Activated naive CD4-positive, alpha-beta T cell treated with anti-CD3 and anti-CD28 coated beads, Interleukin-2, amount 50 U/mL, for 72 hours (primary cell): ENCODE data around the gene ZFX. TPM values are rescaled to one million over a fixed set of nuclear protein-coding genes. Genes with fewer than 3 reads are reported as not detected.

Experiments
- ATAC-seq, 2 donors: fragments of 150-1000 bp; cut with Tn5 transposase; 2 replicates each; pipeline ENCODE4 v1.10.0; 2021; ENCODE audit warnings: mild to moderate bottlenecking in 2 of 2, moderate library complexity in 2 of 2
- DNase-seq, 2 donors: peaks; one replicate each; pipeline ENCODE4 v3.0.0; 2021 to 2022; ENCODE audit warnings: low spot score in 2 of 2
- H3K27ac Mint-ChIP-seq, 2 donors: one replicate each; pipeline ENCODE4 v1.8.0; 2022; ENCODE audit warnings: mild to moderate bottlenecking in 2 of 2, mixed read lengths in 2 of 2
- H3K36me3 Mint-ChIP-seq, 2 donors: one replicate each; pipeline ENCODE4 v1.8.0; 2022; ENCODE audit warnings: mixed read lengths in 2 of 2
- H3K9me3 Mint-ChIP-seq, 2 donors: one replicate each; pipeline ENCODE4 v1.8.0; 2022; ENCODE audit warnings: mixed read lengths in 2 of 2
- total RNA-seq, 2 donors: library from RNA; stranded (reverse); gene quantifications; one replicate each; pipeline ENCODE4 v1.2.3, GENCODE V29; 2022

Gene ZFX
- total RNA-seq, 2 donors from 2014 or later, result 31.7 to 44.8 TPM

- DNase-seq (no peak), ATAC-seq (no peak)
- H3K36me3 Mint-ChIP-seq, result no peaks in the 10 kb centered on the region
- H3K9me3 Mint-ChIP-seq, result no peaks in the 10 kb centered on the region
- no peak overlapping the region for H3K27ac Mint-ChIP-seq
Observed at GRCh38 chrX:24242649-24243175, 93.2 kb downstream of the ZFX start.

GRCh38 chrX:24243188-24243587, 93.7 kb downstream of the ZFX start:
- no peaks in the 10 kb centered on the region for H3K36me3 Mint-ChIP-seq

GRCh38 chrX:24243692-24244091, 94.2 kb downstream of the ZFX start:
- H3K36me3 Mint-ChIP-seq, result no peaks in the 10 kb centered on the region
- H3K27ac Mint-ChIP-seq, result no peak overlapping the region

More at GRCh38 chrX:24243188-24243587, 93.7 kb downstream of the ZFX start:
- ATAC-seq, result no peak
- DNase-seq, result no peak
- H3K9me3 Mint-ChIP-seq, result no peaks in the 10 kb centered on the region
- no peak overlapping the region for H3K27ac Mint-ChIP-seq

GRCh38 chrX:24245202-24245601, 95.7 kb downstream of the ZFX start:
- ATAC-seq (no peak), DNase-seq (no peak)
- H3K9me3 Mint-ChIP-seq, result no peaks in the 10 kb centered on the region
- H3K27ac Mint-ChIP-seq, result no peak overlapping the region
- H3K36me3 Mint-ChIP-seq, result no peaks in the 10 kb centered on the region

More at GRCh38 chrX:24243692-24244091, 94.2 kb downstream of the ZFX start:
- no peaks in the 10 kb centered on the region for H3K9me3 Mint-ChIP-seq
- DNase-seq (no peak), ATAC-seq (peak; percentile 43 to 63)

- DNase-seq (no peak), ATAC-seq (no peak)
- Mint-ChIP-seq H3K27ac (no peak overlapping the region), H3K36me3 (no peaks in the 10 kb centered on the region), H3K9me3 (no peaks in the 10 kb centered on the region)
Observed at GRCh38 chrX:24248042-24248441, 98.5 kb downstream of the ZFX start.

GRCh38 chrX:24253030-24253429, 103.5 kb downstream of the ZFX start:
- Mint-ChIP-seq H3K9me3 (no peaks in the 10 kb centered on the region), H3K36me3 (no peaks in the 10 kb centered on the region), H3K27ac (no peak overlapping the region)
- ATAC-seq, result no peak
- no peak for DNase-seq

GRCh38 chrX:24253469-24253868, 103.9 kb downstream of the ZFX start:
- Mint-ChIP-seq H3K27ac (no peak overlapping the region), H3K9me3 (no peaks in the 10 kb centered on the region), H3K36me3 (no peaks in the 10 kb centered on the region)
- ATAC-seq (no peak), DNase-seq (no peak)

- Mint-ChIP-seq H3K27ac (no peak overlapping the region), H3K36me3 (peaks cover 0 to 5% of the 10 kb centered on the region in 2 donors), H3K9me3 (peaks cover 0 to 4% of the 10 kb centered on the region in 2 donors)
- DNase-seq, result no peak
- ATAC-seq, result no peak
Observed at GRCh38 chrX:24257011-24257410, 107.5 kb downstream of the ZFX start.

- DNase-seq (peak in 1 of 2 donors; percentile 11), ATAC-seq (peak in 1 of 2 donors; percentile 62)
Observed at GRCh38 chrX:24259544-24260240, 110.2 kb downstream of the ZFX start.

GRCh38 chrX:24260842-24261550, 111.5 kb downstream of the ZFX start:
- DNase-seq (peak in 1 of 2 donors; percentile 7), ATAC-seq (peak; percentile 81 to 85)
- Mint-ChIP-seq H3K27ac (peak overlapping the region; percentile 93 to 94), H3K9me3 (peaks cover 0 to 13% of the 10 kb centered on the region in 2 donors), H3K36me3 (peaks cover 5% of the 10 kb centered on the region in 2 donors)

More at GRCh38 chrX:24259544-24260240, 110.2 kb downstream of the ZFX start:
- Mint-ChIP-seq H3K9me3 (peaks cover 0 to 13% of the 10 kb centered on the region in 2 donors), H3K27ac (no peak overlapping the region), H3K36me3 (peaks cover 5% of the 10 kb centered on the region in 2 donors)

GRCh38 chrX:24262309-24262708, 112.8 kb downstream of the ZFX start:
- no peak for DNase-seq
- Mint-ChIP-seq H3K9me3 (peaks cover 0 to 13% of the 10 kb centered on the region in 2 donors), H3K27ac (no peak overlapping the region), H3K36me3 (peaks cover 5% of the 10 kb centered on the region in 2 donors)
- no peak for ATAC-seq

- no peak for DNase-seq
- peak; percentile 18 to 36 for ATAC-seq
- Mint-ChIP-seq H3K9me3 (peaks cover 0 to 13% of the 10 kb centered on the region in 2 donors), H3K36me3 (peaks cover 5% of the 10 kb centered on the region in 2 donors), H3K27ac (peak overlapping the region; percentile 31 to 57)
Observed at GRCh38 chrX:24264383-24264782, 114.9 kb downstream of the ZFX start.

Other genes with a start within 250 kb of the ZFX start
- gene APOO, start 241.8 kb upstream of the ZFX start, total RNA-seq, result 10 to 100 TPM; 20.6 to 28.4 TPM
- gene CXorf58, start 241.7 kb upstream of the ZFX start, total RNA-seq, result under 1 TPM in 1 of 2 donors, not detected in 1; 0.37 TPM
- 10 to 100 TPM; 11.8 to 31.6 TPM for gene KLHL15, start 122.5 kb upstream of the ZFX start, total RNA-seq
- gene EIF2S3, start 94.8 kb upstream of the ZFX start, total RNA-seq, result 100 to 1,000 TPM; 232 to 306 TPM
- gene SUPT20HL2, start 164.3 kb downstream of the ZFX start, total RNA-seq, result not detected
- under 1 TPM in 1 of 2 donors, not detected in 1; 0.21 TPM for gene SUPT20HL1, start 210.9 kb downstream of the ZFX start, total RNA-seq